Measurements from ENCODE around the gene RP2.

Gene RP2

DNA sequence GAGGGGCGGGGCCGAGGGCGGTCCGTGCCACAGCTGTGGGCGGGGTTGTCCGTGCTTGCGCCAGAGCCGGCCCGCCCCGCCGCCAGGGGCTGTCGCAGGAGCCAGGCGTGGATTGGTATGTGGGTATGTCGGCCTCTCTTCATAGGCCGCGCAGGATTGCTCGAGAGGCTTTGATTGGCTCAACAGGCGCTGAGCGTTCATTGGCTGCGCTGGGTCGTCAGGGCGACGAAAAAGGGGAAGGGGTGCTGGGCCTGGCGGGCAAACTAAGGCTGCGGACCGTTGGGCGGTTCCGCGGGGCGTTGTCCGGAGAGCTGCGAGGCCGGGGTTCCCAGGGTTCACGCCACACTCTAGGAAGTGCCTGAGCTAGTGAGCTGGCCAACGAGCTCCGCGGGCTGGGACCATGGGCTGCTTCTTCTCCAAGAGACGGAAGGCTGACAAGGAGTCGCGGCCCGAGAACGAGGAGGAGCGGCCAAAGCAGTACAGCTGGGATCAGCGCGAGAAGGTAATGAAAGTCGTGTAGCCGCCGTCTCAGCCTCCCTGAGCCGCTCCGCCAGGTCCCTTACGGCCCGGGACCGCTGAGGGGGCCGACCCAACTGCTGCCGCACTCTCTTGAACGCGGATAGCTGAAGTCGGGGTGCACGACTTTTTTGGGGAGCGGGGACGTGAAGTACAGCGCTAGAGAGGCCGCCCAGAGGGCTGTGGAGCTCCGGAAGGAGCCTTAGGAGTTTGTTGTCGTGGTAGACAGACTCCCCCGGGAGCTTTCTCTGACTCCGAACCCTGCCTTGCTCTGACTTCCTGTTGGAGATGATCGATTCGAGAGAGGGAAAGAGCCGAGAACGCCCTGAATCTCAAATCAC is at the start of gene RP2:
Gene RP2, plus strand, starts transcription at position 343 of the 857 bp plus-strand sequence. Its CDS starts 58 bp downstream, at position 401.
- H3K9ac ChIP-seq (ENCODE audit: low read depth, low read length): peak within 1 kb of the TSS; percentile 54
- no peaks in the 10 kb centered on the region for H3K9me3 ChIP-seq (ENCODE audit: control insufficient read depth, insufficient read depth, low read length)
- H3K36me3 ChIP-seq (ENCODE audit: control insufficient read depth, insufficient read depth, low read length): no peaks in the 10 kb centered on the region
- no peaks in the 10 kb centered on the region for H3K27me3 ChIP-seq (ENCODE audit: control insufficient read depth, insufficient read depth, low read length)
- peak within 1 kb of the TSS; percentile 81 for H3K4me3 ChIP-seq (ENCODE audit: low read depth, low read length)
- H3K4me1 ChIP-seq (ENCODE audit: control insufficient read depth, insufficient read depth, low read length): no peaks in the 10 kb centered on the region

GRCh38 chrX:46788902-46789301 is 47.9 kb upstream of the RP2 start:
- Histone ChIP-seq H3K36me3 (ENCODE audit: control insufficient read depth, insufficient read depth, low read length) (no peaks in the 10 kb centered on the region), H3K9ac (ENCODE audit: low read depth, low read length) (no peak overlapping the region), H3K27me3 (ENCODE audit: control insufficient read depth, insufficient read depth, low read length) (no peaks in the 10 kb centered on the region), H3K4me3 (ENCODE audit: low read depth, low read length) (no peak overlapping the region), H3K4me1 (ENCODE audit: control insufficient read depth, insufficient read depth, low read length) (no peaks in the 10 kb centered on the region), H3K9me3 (ENCODE audit: control insufficient read depth, insufficient read depth, low read length) (no peaks in the 10 kb centered on the region)

GRCh38 chrX:46791927-46792809 is 44.7 kb upstream of the RP2 start:
- no peak overlapping the region for H3K9ac ChIP-seq (ENCODE audit: low read depth, low read length)
- H3K36me3 ChIP-seq (ENCODE audit: control insufficient read depth, insufficient read depth, low read length): no peaks in the 10 kb centered on the region
- no peaks in the 10 kb centered on the region for H3K9me3 ChIP-seq (ENCODE audit: control insufficient read depth, insufficient read depth, low read length)
- no peaks in the 10 kb centered on the region for H3K4me1 ChIP-seq (ENCODE audit: control insufficient read depth, insufficient read depth, low read length)
- no peaks in the 10 kb centered on the region for H3K27me3 ChIP-seq (ENCODE audit: control insufficient read depth, insufficient read depth, low read length)
- no peak overlapping the region for H3K4me3 ChIP-seq (ENCODE audit: low read depth, low read length)

GRCh38 chrX:46792810-46793188 is 44.0 kb upstream of the RP2 start:
- no peak overlapping the region for H3K9ac ChIP-seq (ENCODE audit: low read depth, low read length)
- H3K36me3 ChIP-seq (ENCODE audit: control insufficient read depth, insufficient read depth, low read length): no peaks in the 10 kb centered on the region
- no peak overlapping the region for H3K4me3 ChIP-seq (ENCODE audit: low read depth, low read length)
- H3K4me1 ChIP-seq (ENCODE audit: control insufficient read depth, insufficient read depth, low read length): no peaks in the 10 kb centered on the region
- no peaks in the 10 kb centered on the region for H3K27me3 ChIP-seq (ENCODE audit: control insufficient read depth, insufficient read depth, low read length)
- H3K9me3 ChIP-seq (ENCODE audit: control insufficient read depth, insufficient read depth, low read length): no peaks in the 10 kb centered on the region

- Histone ChIP-seq H3K36me3 (ENCODE audit: control insufficient read depth, insufficient read depth, low read length) (no peaks in the 10 kb centered on the region), H3K4me1 (ENCODE audit: control insufficient read depth, insufficient read depth, low read length) (no peaks in the 10 kb centered on the region), H3K9me3 (ENCODE audit: control insufficient read depth, insufficient read depth, low read length) (no peaks in the 10 kb centered on the region), H3K4me3 (ENCODE audit: low read depth, low read length) (no peak overlapping the region), H3K9ac (ENCODE audit: low read depth, low read length) (no peak overlapping the region), H3K27me3 (ENCODE audit: control insufficient read depth, insufficient read depth, low read length) (no peaks in the 10 kb centered on the region)
Observed at GRCh38 chrX:46793386-46794143, 43.3 kb upstream of the RP2 start.

GRCh38 chrX:46796574-46797191 is 40.2 kb upstream of the RP2 start:
- no peak overlapping the region for H3K4me3 ChIP-seq (ENCODE audit: low read depth, low read length)
- H3K36me3 ChIP-seq (ENCODE audit: control insufficient read depth, insufficient read depth, low read length): no peaks in the 10 kb centered on the region
- H3K27me3 ChIP-seq (ENCODE audit: control insufficient read depth, insufficient read depth, low read length): no peaks in the 10 kb centered on the region
- H3K4me1 ChIP-seq (ENCODE audit: control insufficient read depth, insufficient read depth, low read length): no peaks in the 10 kb centered on the region
- no peak overlapping the region for H3K9ac ChIP-seq (ENCODE audit: low read depth, low read length)
- H3K9me3 ChIP-seq (ENCODE audit: control insufficient read depth, insufficient read depth, low read length): no peaks in the 10 kb centered on the region

- Histone ChIP-seq H3K9ac (ENCODE audit: low read depth, low read length) (no peak overlapping the region), H3K27me3 (ENCODE audit: control insufficient read depth, insufficient read depth, low read length) (no peaks in the 10 kb centered on the region), H3K4me1 (ENCODE audit: control insufficient read depth, insufficient read depth, low read length) (no peaks in the 10 kb centered on the region), H3K4me3 (ENCODE audit: low read depth, low read length) (no peak overlapping the region), H3K9me3 (ENCODE audit: control insufficient read depth, insufficient read depth, low read length) (no peaks in the 10 kb centered on the region), H3K36me3 (ENCODE audit: control insufficient read depth, insufficient read depth, low read length) (no peaks in the 10 kb centered on the region)
Observed at GRCh38 chrX:46803140-46803539, 33.7 kb upstream of the RP2 start.

GRCh38 chrX:46805270-46805669 is 31.6 kb upstream of the RP2 start:
- H3K4me3 ChIP-seq (ENCODE audit: low read depth, low read length): no peak overlapping the region
- H3K27me3 ChIP-seq (ENCODE audit: control insufficient read depth, insufficient read depth, low read length): no peaks in the 10 kb centered on the region
- no peaks in the 10 kb centered on the region for H3K4me1 ChIP-seq (ENCODE audit: control insufficient read depth, insufficient read depth, low read length)
- H3K36me3 ChIP-seq (ENCODE audit: control insufficient read depth, insufficient read depth, low read length): no peaks in the 10 kb centered on the region
- no peaks in the 10 kb centered on the region for H3K9me3 ChIP-seq (ENCODE audit: control insufficient read depth, insufficient read depth, low read length)
- no peak overlapping the region for H3K9ac ChIP-seq (ENCODE audit: low read depth, low read length)

DNA sequence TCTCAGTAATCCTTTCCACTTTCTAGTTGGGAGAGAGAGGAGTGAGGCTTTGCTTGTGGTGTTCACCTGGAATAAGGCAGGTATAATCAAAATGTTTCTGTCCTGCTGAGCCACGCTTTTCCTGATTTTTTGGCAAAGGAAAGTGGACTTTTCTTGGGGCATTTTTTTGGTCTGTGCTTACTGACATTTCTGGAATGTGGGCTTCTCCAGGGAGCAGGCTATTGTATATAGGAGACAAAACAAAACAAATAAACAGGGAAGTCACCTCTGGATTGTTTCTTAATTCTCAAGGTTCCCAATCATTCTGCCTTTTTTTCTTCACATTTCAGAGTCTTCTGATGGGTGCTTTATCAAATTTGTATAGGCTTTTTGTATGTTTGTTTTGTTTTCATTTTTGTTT is 25.7 kb upstream of the RP2 start:
- Histone ChIP-seq H3K4me3 (ENCODE audit: low read depth, low read length) (no peak overlapping the region), H3K36me3 (ENCODE audit: control insufficient read depth, insufficient read depth, low read length) (no peaks in the 10 kb centered on the region), H3K27me3 (ENCODE audit: control insufficient read depth, insufficient read depth, low read length) (no peaks in the 10 kb centered on the region), H3K9me3 (ENCODE audit: control insufficient read depth, insufficient read depth, low read length) (no peaks in the 10 kb centered on the region), H3K9ac (ENCODE audit: low read depth, low read length) (no peak overlapping the region), H3K4me1 (ENCODE audit: control insufficient read depth, insufficient read depth, low read length) (no peaks in the 10 kb centered on the region)

- H3K36me3 ChIP-seq (ENCODE audit: control insufficient read depth, insufficient read depth, low read length): no peaks in the 10 kb centered on the region
- no peak overlapping the region for H3K9ac ChIP-seq (ENCODE audit: low read depth, low read length)
- H3K27me3 ChIP-seq (ENCODE audit: control insufficient read depth, insufficient read depth, low read length): no peaks in the 10 kb centered on the region
- no peaks in the 10 kb centered on the region for H3K9me3 ChIP-seq (ENCODE audit: control insufficient read depth, insufficient read depth, low read length)
- H3K4me1 ChIP-seq (ENCODE audit: control insufficient read depth, insufficient read depth, low read length): no peaks in the 10 kb centered on the region
- H3K4me3 ChIP-seq (ENCODE audit: low read depth, low read length): no peak overlapping the region
Observed at GRCh38 chrX:46812445-46812844, 24.4 kb upstream of the RP2 start.

GRCh38 chrX:46814966-46815365 is 21.9 kb upstream of the RP2 start:
- Histone ChIP-seq H3K9ac (ENCODE audit: low read depth, low read length) (no peak overlapping the region), H3K27me3 (ENCODE audit: control insufficient read depth, insufficient read depth, low read length) (no peaks in the 10 kb centered on the region), H3K4me1 (ENCODE audit: control insufficient read depth, insufficient read depth, low read length) (no peaks in the 10 kb centered on the region), H3K4me3 (ENCODE audit: low read depth, low read length) (no peak overlapping the region), H3K9me3 (ENCODE audit: control insufficient read depth, insufficient read depth, low read length) (no peaks in the 10 kb centered on the region), H3K36me3 (ENCODE audit: control insufficient read depth, insufficient read depth, low read length) (no peaks in the 10 kb centered on the region)

Data from iPS-15b (cell line).